ENCODE results near the gene NAV1. TPM values are rescaled to one million over a fixed set of nuclear protein-coding genes. Genes with fewer than 3 reads are reported as not detected.

The NAV1 gene
- total and polyA plus RNA-seq, 2 experiments from 2014 or later, result 22.7 to 37.4 TPM

DNA sequence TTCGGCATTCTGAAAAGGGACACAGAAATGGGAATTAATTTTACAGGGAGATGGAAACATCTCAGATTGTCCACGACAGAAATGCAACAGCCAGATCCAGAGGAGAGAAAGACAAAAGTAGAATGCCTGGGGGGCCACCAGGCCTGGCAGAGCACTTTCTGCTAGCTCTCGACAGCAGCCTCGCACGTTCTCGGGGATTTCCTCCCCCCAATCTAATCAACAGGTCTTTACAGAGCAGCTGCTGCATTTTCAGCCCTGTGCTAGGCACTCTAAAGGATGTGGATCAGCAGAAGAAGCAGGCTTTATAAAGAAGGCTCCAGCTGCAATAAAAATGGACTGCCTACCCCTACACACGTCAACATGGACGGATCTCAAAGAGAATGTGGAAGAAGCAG is 42.6 kb upstream of the NAV1 start:
- H3K9me3 Mint-ChIP-seq, result peaks cover 3% of the 10 kb centered on the region; the same call in 1 of the 3 replicates
- peaks cover 4% of the 10 kb centered on the region for H3K27me3 Mint-ChIP-seq (ENCODE audit: insufficient read depth, low read depth, poor library complexity)
- H3K27ac ChIP-seq (ENCODE audit: low read depth), result no peak overlapping the region
- H2AFZ ChIP-seq, result no peak overlapping the region
- no peaks in the 10 kb centered on the region for H3K9me2 ChIP-seq (ENCODE audit: insufficient read depth)
- no peaks in the 10 kb centered on the region for H3K36me3 ChIP-seq (ENCODE audit: insufficient read depth)
- no peak overlapping the region for H3K4me2 ChIP-seq
- peaks cover 9% of the 10 kb centered on the region for H3K36me3 Mint-ChIP-seq (ENCODE audit: low read depth)
- H4K20me1 ChIP-seq (replicated peaks; ENCODE audit: insufficient read depth), result no peaks in the 10 kb centered on the region
- no peak overlapping the region for H3K4me3 Mint-ChIP-seq
- H3K4me1 ChIP-seq (ENCODE audit: insufficient read depth), result peaks cover 17% of the 10 kb centered on the region
- H3K4me3 ChIP-seq, result no peak overlapping the region
- ATAC-seq (no peak), DNase-seq (ENCODE audit: low spot score) (no peak)
- no peaks in the 10 kb centered on the region for H3K27me3 ChIP-seq (ENCODE audit: insufficient read depth)
- H3F3A ChIP-seq (replicated peaks; ENCODE audit: low read depth), result no peaks in the 10 kb centered on the region
- H3K27ac Mint-ChIP-seq, result no peak overlapping the region
- peaks cover 27% of the 10 kb centered on the region for H3K4me1 Mint-ChIP-seq
- H3K79me2 ChIP-seq (replicated peaks; ENCODE audit: insufficient read depth), result no peaks in the 10 kb centered on the region
- TF ChIP-seq ZNF114 (CRISPR knock-in tag; IDR thresholded peaks at IDR 0.05) (no peak), STAT1 (IDR thresholded peaks at IDR 0.05; ENCODE audit: unreplicated experiment) (no peak), NANOG (IDR thresholded peaks at IDR 0.05; ENCODE audit: borderline replicate concordance) (no peak), POLR2AphosphoS5 (IDR thresholded peaks at IDR 0.05; ENCODE audit: low read depth) (no peak), EZH2phosphoT487 (IDR thresholded peaks at IDR 0.05; ENCODE audit: unreplicated experiment) (no peak), JUNB (IDR thresholded peaks at IDR 0.05; ENCODE audit: unreplicated experiment) (no peak), ZNF331 (CRISPR knock-in tag; IDR thresholded peaks at IDR 0.05; ENCODE audit: low read depth) (no peak), CREB1 (CRISPR knock-in tag; IDR thresholded peaks at IDR 0.05; ENCODE audit: low read depth) (no peak), EZH2 (IDR thresholded peaks at IDR 0.05; ENCODE audit: low read depth, unreplicated experiment) (no peak)
- TF ChIP-seq, protein P1, sequence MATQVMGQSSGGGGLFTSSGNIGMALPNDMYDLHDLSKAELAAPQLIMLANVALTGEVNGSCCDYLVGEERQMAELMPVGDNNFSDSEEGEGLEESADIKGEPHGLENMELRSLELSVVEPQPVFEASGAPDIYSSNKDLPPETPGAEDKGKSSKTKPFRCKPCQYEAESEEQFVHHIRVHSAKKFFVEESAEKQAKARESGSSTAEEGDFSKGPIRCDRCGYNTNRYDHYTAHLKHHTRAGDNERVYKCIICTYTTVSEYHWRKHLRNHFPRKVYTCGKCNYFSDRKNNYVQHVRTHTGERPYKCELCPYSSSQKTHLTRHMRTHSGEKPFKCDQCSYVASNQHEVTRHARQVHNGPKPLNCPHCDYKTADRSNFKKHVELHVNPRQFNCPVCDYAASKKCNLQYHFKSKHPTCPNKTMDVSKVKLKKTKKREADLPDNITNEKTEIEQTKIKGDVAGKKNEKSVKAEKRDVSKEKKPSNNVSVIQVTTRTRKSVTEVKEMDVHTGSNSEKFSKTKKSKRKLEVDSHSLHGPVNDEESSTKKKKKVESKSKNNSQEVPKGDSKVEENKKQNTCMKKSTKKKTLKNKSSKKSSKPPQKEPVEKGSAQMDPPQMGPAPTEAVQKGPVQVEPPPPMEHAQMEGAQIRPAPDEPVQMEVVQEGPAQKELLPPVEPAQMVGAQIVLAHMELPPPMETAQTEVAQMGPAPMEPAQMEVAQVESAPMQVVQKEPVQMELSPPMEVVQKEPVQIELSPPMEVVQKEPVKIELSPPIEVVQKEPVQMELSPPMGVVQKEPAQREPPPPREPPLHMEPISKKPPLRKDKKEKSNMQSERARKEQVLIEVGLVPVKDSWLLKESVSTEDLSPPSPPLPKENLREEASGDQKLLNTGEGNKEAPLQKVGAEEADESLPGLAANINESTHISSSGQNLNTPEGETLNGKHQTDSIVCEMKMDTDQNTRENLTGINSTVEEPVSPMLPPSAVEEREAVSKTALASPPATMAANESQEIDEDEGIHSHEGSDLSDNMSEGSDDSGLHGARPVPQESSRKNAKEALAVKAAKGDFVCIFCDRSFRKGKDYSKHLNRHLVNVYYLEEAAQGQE (IDR thresholded peaks at IDR 0.05; ENCODE audit: unreplicated experiment), result no peak
- TF ChIP-seq, protein P2, sequence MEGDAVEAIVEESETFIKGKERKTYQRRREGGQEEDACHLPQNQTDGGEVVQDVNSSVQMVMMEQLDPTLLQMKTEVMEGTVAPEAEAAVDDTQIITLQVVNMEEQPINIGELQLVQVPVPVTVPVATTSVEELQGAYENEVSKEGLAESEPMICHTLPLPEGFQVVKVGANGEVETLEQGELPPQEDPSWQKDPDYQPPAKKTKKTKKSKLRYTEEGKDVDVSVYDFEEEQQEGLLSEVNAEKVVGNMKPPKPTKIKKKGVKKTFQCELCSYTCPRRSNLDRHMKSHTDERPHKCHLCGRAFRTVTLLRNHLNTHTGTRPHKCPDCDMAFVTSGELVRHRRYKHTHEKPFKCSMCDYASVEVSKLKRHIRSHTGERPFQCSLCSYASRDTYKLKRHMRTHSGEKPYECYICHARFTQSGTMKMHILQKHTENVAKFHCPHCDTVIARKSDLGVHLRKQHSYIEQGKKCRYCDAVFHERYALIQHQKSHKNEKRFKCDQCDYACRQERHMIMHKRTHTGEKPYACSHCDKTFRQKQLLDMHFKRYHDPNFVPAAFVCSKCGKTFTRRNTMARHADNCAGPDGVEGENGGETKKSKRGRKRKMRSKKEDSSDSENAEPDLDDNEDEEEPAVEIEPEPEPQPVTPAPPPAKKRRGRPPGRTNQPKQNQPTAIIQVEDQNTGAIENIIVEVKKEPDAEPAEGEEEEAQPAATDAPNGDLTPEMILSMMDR (conservative IDR thresholded peaks at IDR 0.05; ENCODE audit: low read depth in 2 of 2), result no peak
- TF ChIP-seq, protein P3, sequence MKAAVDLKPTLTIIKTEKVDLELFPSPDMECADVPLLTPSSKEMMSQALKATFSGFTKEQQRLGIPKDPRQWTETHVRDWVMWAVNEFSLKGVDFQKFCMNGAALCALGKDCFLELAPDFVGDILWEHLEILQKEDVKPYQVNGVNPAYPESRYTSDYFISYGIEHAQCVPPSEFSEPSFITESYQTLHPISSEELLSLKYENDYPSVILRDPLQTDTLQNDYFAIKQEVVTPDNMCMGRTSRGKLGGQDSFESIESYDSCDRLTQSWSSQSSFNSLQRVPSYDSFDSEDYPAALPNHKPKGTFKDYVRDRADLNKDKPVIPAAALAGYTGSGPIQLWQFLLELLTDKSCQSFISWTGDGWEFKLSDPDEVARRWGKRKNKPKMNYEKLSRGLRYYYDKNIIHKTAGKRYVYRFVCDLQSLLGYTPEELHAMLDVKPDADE (IDR thresholded peaks at IDR 0.05), result no peak
- TF ChIP-seq, protein P4, sequence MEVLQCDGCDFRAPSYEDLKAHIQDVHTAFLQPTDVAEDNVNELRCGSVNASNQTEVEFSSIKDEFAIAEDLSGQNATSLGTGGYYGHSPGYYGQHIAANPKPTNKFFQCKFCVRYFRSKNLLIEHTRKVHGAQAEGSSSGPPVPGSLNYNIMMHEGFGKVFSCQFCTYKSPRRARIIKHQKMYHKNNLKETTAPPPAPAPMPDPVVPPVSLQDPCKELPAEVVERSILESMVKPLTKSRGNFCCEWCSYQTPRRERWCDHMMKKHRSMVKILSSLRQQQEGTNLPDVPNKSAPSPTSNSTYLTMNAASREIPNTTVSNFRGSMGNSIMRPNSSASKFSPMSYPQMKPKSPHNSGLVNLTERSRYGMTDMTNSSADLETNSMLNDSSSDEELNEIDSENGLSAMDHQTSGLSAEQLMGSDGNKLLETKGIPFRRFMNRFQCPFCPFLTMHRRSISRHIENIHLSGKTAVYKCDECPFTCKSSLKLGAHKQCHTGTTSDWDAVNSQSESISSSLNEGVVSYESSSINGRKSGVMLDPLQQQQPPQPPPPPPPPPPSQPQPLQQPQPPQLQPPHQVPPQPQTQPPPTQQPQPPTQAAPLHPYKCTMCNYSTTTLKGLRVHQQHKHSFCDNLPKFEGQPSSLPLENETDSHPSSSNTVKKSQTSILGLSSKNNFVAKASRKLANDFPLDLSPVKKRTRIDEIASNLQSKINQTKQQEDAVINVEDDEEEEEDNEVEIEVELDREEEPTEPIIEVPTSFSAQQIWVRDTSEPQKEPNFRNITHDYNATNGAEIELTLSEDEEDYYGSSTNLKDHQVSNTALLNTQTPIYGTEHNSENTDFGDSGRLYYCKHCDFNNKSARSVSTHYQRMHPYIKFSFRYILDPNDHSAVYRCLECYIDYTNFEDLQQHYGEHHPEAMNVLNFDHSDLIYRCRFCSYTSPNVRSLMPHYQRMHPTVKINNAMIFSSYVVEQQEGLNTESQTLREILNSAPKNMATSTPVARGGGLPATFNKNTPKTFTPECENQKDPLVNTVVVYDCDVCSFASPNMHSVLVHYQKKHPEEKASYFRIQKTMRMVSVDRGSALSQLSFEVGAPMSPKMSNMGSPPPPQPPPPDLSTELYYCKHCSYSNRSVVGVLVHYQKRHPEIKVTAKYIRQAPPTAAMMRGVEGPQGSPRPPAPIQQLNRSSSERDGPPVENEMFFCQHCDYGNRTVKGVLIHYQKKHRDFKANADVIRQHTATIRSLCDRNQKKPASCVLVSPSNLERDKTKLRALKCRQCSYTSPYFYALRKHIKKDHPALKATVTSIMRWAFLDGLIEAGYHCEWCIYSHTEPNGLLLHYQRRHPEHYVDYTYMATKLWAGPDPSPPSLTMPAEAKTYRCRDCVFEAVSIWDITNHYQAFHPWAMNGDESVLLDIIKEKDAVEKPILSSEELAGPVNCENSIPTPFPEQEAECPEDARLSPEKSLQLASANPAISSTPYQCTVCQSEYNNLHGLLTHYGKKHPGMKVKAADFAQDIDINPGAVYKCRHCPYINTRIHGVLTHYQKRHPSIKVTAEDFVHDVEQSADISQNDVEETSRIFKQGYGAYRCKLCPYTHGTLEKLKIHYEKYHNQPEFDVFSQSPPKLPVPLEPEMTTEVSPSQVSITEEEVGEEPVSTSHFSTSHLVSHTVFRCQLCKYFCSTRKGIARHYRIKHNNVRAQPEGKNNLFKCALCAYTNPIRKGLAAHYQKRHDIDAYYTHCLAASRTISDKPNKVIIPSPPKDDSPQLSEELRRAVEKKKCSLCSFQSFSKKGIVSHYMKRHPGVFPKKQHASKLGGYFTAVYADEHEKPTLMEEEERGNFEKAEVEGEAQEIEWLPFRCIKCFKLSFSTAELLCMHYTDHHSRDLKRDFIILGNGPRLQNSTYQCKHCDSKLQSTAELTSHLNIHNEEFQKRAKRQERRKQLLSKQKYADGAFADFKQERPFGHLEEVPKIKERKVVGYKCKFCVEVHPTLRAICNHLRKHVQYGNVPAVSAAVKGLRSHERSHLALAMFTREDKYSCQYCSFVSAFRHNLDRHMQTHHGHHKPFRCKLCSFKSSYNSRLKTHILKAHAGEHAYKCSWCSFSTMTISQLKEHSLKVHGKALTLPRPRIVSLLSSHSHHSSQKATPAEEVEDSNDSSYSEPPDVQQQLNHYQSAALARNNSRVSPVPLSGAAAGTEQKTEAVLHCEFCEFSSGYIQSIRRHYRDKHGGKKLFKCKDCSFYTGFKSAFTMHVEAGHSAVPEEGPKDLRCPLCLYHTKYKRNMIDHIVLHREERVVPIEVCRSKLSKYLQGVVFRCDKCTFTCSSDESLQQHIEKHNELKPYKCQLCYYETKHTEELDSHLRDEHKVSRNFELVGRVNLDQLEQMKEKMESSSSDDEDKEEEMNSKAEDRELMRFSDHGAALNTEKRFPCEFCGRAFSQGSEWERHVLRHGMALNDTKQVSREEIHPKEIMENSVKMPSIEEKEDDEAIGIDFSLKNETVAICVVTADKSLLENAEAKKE (CRISPR knock-in tag; IDR thresholded peaks at IDR 0.05), result no peak
